Breast epithelium (tissue), 4 donors: ENCODE results near the gene DDAH2. TPM values are rescaled to one million over a fixed set of nuclear protein-coding genes. Genes with fewer than 3 reads are reported as not detected.

ENCODE experiments used
- DNase-seq, 2 donors: peaks; one replicate each; pipeline ENCODE4 v3.0.0-alpha.2; 2019; ENCODE audit warnings: low spot score in 2 of 2
- H3K27ac ChIP-seq, 2 donors: fragments of 200-600 bp; sonication (generic) in 1 of 2; one replicate each; pipeline ENCODE4 v1.5.1; 2016 to 2019; ENCODE audit warnings: mild to moderate bottlenecking in 1 of 2
- H3K27me3 ChIP-seq, 2 donors: fragments of 200-600 bp; sonication (generic) in 1 of 2; one replicate each; pipeline versions ENCODE4 v1.5.1 to v1.6.0; 2017 to 2019; ENCODE audit warnings: control low read depth in 1 of 2, mild to moderate bottlenecking in 1 of 2
- H3K36me3 ChIP-seq: fragments of 200-600 bp; one replicate; pipeline ENCODE4 v1.5.1; 2019
- H3K4me1 ChIP-seq, 2 donors: fragments of 200-600 bp; sonication (generic); one replicate each; pipeline ENCODE4 v1.5.1; 2016 to 2019; ENCODE audit warnings: control low read depth in 1 of 2
- H3K4me3 ChIP-seq, 3 donors: fragments of 200-600 bp; sonication (generic); 1 replicate in 2 of 3; 2 replicates in 1 of 3; pipeline ENCODE4 v1.5.1; 2016 to 2019; ENCODE audit warnings: mild to moderate bottlenecking in 3 of 3, moderate library complexity in 2 of 3
- H3K9me3 ChIP-seq, 2 donors: fragments of 200-600 bp; sonication (generic) in 1 of 2; one replicate each; pipeline ENCODE4 v1.5.1; 2016 to 2019; ENCODE audit warnings: control low read depth in 1 of 2
- POLR2A ChIP-seq: fragments of 450-650 bp; IDR thresholded peaks from one replicate; pipeline ENCODE4 v1.6.1; 2016; ENCODE audit warnings: antibody characterized with exemption, mild to moderate bottlenecking, moderate library complexity
- POLR2AphosphoS5 ChIP-seq, 3 donors: sonication (generic); formaldehyde crosslinking; IDR thresholded peaks; one replicate each; pipeline ENCODE4 v1.6.1; 2017; ENCODE audit warnings: antibody characterized with exemption in 3 of 3
- intact Hi-C: fragments of 100-400 bp; cut with DNase I; formaldehyde crosslinking; loops from one replicate; pipeline ENCODE4 v1.15.1; 2023; ENCODE audit warnings: low total_unique reads
- total RNA-seq, 3 donors: library from RNA; depleted of rRNA; stranded (reverse); fragments of >200 nt; gene quantifications; one replicate each; pipeline ENCODE4 v1.1.0, GENCODE V29; 2016
- TF ChIP-seq, protein P1 (sequence below), 3 donors: fragments of 450-650 bp; IDR thresholded peaks; one replicate each; pipeline ENCODE4 v1.5.1; 2016 to 2017; ENCODE audit warnings: antibody characterized with exemption in 3 of 3, mild to moderate bottlenecking in 3 of 3, moderate library complexity in 3 of 3

DDAH2 gene, protein sequence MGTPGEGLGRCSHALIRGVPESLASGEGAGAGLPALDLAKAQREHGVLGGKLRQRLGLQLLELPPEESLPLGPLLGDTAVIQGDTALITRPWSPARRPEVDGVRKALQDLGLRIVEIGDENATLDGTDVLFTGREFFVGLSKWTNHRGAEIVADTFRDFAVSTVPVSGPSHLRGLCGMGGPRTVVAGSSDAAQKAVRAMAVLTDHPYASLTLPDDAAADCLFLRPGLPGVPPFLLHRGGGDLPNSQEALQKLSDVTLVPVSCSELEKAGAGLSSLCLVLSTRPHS
- total RNA-seq = 100 to 1,000 TPM in 2 of 3 donors, 10 to 100 TPM in 1; 100.0 to 212 (median 115) TPM

DNA sequence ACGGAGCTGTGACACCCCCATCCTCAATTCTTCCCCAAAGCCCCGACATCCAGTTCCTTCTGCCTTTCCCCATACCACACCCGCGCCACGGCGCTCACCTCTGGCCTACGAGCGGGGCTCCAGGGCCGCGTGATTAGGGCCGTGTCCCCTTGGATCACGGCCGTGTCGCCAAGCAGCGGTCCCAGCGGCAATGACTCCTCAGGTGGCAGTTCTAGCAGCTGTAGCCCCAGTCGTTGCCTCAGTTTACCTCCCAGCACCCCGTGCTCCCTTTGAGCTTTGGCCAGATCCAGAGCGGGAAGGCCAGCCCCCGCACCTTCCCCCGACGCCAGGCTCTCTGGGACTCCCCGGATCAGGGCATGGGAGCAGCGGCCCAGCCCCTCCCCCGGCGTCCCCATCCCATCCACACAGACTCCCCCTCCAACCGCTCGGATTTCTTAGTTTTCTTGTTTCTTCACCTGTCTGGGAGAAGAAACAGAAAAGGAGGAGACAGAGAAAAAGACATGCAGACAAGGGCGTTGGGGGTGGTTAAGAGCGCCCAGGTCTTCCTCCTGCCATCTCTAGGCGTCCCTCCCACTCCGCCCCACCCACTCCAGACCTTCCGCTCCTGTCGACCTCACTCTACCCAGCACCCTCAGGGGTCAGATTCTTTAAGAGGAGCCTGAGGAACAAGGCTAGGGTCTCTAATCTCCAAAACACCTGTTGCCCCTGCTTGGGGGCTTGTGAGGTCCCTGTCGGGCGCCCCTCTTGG is at the start of gene DDAH2:
Gene DDAH2, minus strand, starts transcription at position 533 of the 748 bp plus-strand sequence. Its CDS starts 138 bp downstream, at position 395.
- Histone ChIP-seq H3K4me3 (peak within 1 kb of the TSS; percentile 82 to 92 (median 88)), H3K9me3 (no peaks in the 10 kb centered on the region), H3K27ac (peak within 1 kb of the TSS; percentile 97 to 98), H3K4me1 (peaks cover 0 to 5% of the 10 kb centered on the region in 2 donors), H3K27me3 (no peaks in the 10 kb centered on the region), H3K36me3 (peaks cover 6% of the 10 kb centered on the region)
- TF ChIP-seq, protein P1, sequence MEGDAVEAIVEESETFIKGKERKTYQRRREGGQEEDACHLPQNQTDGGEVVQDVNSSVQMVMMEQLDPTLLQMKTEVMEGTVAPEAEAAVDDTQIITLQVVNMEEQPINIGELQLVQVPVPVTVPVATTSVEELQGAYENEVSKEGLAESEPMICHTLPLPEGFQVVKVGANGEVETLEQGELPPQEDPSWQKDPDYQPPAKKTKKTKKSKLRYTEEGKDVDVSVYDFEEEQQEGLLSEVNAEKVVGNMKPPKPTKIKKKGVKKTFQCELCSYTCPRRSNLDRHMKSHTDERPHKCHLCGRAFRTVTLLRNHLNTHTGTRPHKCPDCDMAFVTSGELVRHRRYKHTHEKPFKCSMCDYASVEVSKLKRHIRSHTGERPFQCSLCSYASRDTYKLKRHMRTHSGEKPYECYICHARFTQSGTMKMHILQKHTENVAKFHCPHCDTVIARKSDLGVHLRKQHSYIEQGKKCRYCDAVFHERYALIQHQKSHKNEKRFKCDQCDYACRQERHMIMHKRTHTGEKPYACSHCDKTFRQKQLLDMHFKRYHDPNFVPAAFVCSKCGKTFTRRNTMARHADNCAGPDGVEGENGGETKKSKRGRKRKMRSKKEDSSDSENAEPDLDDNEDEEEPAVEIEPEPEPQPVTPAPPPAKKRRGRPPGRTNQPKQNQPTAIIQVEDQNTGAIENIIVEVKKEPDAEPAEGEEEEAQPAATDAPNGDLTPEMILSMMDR (IDR thresholded peaks at IDR 0.05) = no peak
- TF ChIP-seq POLR2A = no peak
- TF ChIP-seq POLR2AphosphoS5 (IDR thresholded peaks at IDR 0.05) = no peak
- DNase-seq = no peak
- intact Hi-C loops = loop anchor here (5.0 kb wide), 1 partner anchor 103 kb away; no protein-coding TSS in a partner anchor

DNA sequence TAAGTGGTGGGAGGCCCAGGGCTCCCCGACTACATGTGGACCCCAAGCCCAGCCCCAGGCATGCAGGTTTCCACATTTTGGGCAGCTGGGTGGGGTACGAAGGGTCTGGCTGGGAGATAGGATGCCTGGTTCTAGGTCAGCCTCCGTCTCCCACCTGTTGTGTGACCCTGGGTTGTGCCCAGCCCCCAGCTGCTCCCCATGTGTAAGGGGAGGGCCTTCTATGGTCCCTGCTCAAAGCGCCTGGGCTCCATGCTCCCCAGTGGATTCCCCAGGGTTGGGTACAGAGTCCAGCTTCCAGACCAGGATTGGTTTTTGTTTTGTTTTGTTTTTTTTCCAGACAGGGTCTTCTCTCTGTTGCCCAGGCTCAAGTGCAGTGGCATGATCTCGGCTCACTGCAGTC is 49.1 kb upstream of the DDAH2 start:
- H3K27ac ChIP-seq = no peak overlapping the region
- H3K4me3 ChIP-seq = no peak overlapping the region
- peaks cover 6 to 8% of the 10 kb centered on the region in 2 donors for H3K4me1 ChIP-seq
- intact Hi-C loops = no loop called here
- TF ChIP-seq POLR2A (no peak), POLR2AphosphoS5 (IDR thresholded peaks at IDR 0.05) (no peak)
- TF ChIP-seq, protein P1 (IDR thresholded peaks at IDR 0.05) = no peak
- no peaks in the 10 kb centered on the region for H3K9me3 ChIP-seq
- H3K36me3 ChIP-seq = no peaks in the 10 kb centered on the region
- DNase-seq = no peak
- no peaks in the 10 kb centered on the region for H3K27me3 ChIP-seq

DNA sequence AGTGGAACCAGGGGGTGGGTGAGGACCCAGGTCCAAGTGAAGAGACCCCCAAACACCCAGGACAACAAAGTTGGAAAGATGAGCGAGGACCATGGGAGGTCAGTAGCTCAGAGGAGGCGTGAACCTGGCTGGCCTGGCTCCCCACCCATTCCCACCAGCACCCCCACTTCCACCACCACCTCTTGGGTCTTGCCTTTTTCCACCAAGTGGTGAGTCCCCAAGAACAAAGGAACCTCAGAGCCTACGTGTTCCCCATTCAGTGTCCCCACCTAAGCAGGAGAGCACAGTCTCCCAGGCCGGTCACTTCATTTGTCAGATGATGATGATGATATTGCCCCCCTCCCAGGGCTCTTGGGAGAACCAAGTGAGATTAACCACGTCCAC is 48.6 kb upstream of the DDAH2 start:
- Histone ChIP-seq H3K4me3 (no peak overlapping the region), H3K9me3 (no peaks in the 10 kb centered on the region), H3K27me3 (no peaks in the 10 kb centered on the region), H3K27ac (peak overlapping the region in 1 of 2 donors; percentile 80), H3K36me3 (no peaks in the 10 kb centered on the region), H3K4me1 (peaks cover 6 to 8% of the 10 kb centered on the region in 2 donors)
- TF ChIP-seq, protein P1 (IDR thresholded peaks at IDR 0.05) = no peak
- TF ChIP-seq POLR2A (no peak), POLR2AphosphoS5 (IDR thresholded peaks at IDR 0.05) (no peak)
- no peak for DNase-seq
- intact Hi-C loops = no loop called here

DNA sequence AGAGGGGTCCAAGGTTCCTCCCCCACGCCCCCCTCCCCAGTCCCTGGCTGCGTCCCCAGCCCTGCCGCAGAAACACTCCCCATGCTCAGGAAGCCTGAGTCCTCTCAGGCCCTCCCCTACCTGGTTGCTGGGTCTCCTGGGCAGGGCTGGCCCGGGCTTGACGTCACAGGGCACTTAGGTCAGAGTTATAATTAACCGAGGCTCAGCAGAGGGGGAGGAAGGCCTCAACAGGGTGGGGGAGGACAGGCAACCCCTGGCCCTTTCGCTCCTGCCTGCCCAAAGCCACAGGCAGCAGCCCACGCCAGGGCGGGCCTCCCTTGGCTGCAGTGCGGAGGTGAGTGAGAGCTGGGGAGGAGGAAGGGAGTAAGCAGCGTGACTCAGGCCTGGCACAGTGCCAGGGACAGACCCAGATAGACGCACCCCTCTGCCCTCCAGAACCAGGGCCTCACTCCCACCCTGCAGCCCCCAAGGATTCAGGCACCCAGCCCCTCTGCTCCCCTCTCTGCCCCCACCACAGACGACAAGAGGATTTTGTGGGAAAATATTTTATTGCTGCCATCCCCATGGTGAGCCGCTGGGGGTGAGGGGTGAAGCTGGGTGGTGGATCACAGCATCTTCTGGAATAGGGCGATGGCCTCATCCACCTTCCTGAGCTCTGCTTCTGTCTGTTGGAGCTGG is 48.0 kb upstream of the DDAH2 start, which contains the start of gene VWA7:
Gene VWA7, minus strand, starts transcription at position 340 of the 678 bp plus-strand sequence. CDS start 549 bp downstream, outside the sequence.
- Histone ChIP-seq H3K27me3 (no peaks in the 10 kb centered on the region), H3K27ac (peak within 1 kb of the TSS; percentile 71 to 80), H3K4me3 (peak within 1 kb of the TSS in 2 of 3 donors; percentile 22 to 52), H3K36me3 (no peaks in the 10 kb centered on the region), H3K9me3 (no peaks in the 10 kb centered on the region), H3K4me1 (peaks cover 6 to 8% of the 10 kb centered on the region in 2 donors)
- TF ChIP-seq, protein P1 (IDR thresholded peaks at IDR 0.05) = no peak
- TF ChIP-seq POLR2AphosphoS5 (IDR thresholded peaks at IDR 0.05) = peak in 1 of 3 donors; percentile 19
- peak; percentile 65 to 69 for DNase-seq
- intact Hi-C loops = no loop called here
